HG03095 (cell line): ENCODE results near the gene EFCC1.

Experiments
- ATAC-seq: cut with Tn5 transposase; IDR thresholded peaks from one replicate; pipeline ENCODE4 v1.9.1; 2021; ENCODE audit warnings: moderate library complexity; ENCODE audit not compliant: unreplicated experiment

Gene EFCC1

DNA sequence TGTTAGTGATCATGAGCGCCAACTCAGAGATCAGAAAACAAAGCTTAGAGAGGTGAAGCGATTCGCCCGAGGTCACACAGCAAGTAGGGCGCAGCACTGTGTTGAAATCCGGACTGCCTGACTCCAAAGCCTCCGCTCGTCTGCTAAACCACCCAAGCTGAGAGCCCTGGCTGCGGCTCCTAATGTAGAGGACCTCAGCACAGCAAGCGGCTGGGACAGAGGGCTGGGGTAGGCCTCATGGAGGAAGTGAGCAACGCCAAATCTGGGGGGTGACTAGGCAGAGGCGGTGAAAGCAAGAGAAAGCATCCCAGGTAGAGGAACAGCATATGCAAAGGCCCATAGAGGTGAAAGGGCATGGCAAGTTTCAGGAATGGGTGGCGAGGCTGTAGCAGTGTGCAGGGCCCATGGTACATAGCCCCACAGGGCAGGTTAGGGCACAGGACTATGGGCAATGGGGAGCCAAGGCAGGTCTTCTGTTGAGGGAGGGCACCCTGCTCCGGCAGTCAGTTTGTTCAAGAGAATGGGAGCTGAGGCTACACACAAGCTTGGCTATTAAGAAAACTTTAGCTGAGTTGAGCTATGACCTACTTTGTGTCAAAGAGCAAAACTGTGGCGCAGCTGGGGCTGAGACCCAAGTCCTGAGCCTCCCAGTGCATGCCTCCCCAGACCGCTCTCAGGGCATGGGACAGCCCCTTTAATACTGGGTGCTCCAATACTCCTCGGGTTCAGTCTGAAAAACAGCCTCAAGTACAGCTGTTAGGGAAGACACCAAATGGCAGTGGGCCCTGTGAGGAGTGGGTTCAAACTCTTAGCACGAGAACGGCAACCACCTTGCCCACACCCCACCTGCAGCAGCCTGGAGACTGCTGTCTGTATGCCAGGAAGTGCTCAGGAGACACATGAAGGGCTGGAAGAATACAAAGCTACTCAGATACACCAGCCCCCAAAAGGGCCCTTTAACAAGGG is 6.2 kb upstream of the EFCC1 start:
- ATAC-seq = no peak

- no peak for ATAC-seq
Measured at GRCh38 chr3:128995737-128996136, 5.4 kb upstream of the EFCC1 start.

- ATAC-seq = no peak
Measured at GRCh38 chr3:128996200-128996599, 4.9 kb upstream of the EFCC1 start.

- ATAC-seq = no peak
Measured at GRCh38 chr3:128996726-128997125, 4.4 kb upstream of the EFCC1 start.

DNA sequence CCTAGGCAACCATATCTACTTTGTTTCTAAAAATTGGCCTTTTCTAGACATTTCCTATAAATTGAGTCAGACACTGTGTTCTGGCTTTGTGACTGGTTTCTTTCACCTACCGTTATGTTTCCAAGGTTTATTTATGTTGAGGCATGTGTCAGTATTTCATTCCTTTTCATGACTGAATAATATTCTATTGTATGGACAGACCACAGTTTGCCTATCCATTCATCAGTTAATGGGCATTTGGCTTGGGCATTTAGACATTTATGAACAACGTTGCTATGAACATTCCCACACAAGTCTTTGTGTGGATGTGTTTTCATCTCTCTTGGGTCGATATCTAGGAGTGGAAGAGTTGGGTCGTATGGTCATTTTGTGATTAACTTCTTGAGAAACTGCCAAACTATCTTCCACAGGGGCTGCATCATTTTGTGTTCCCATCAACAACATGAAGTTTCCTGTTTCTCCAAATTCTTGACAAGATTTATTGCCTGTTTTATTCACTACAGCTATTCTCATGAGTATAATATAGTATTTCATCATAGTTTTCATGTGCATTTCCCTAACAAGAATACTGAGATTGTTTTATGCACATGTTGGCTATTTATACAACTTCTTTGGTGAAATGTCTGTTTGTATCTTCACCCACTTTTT is 3.5 kb upstream of the EFCC1 start:
- no peak for ATAC-seq

GRCh38 chr3:128998561-128998960 is 2.5 kb upstream of the EFCC1 start:
- no peak for ATAC-seq

DNA sequence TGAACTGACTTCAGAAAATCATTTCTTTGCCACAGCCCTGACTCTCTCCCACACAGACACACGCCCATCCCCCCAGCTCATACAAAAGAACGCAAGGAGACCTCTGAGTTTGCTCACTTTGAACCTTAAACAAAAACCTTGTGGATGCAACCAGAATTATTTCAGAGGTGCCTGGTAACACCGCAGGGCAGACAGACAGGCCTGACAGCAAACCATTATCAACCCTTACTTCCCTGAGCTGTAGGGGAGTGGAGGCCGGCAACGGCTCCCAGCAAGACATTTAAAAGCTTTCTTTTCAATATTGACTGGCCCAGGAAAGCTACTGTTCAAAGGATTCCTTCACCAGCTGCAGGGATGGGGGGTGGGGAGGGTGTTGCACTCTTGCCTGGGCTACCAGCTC is 2.0 kb upstream of the EFCC1 start:
- ATAC-seq = no peak

- no peak for ATAC-seq
Measured at GRCh38 chr3:129000742-129001100, 383 bp upstream of the EFCC1 start.

DNA sequence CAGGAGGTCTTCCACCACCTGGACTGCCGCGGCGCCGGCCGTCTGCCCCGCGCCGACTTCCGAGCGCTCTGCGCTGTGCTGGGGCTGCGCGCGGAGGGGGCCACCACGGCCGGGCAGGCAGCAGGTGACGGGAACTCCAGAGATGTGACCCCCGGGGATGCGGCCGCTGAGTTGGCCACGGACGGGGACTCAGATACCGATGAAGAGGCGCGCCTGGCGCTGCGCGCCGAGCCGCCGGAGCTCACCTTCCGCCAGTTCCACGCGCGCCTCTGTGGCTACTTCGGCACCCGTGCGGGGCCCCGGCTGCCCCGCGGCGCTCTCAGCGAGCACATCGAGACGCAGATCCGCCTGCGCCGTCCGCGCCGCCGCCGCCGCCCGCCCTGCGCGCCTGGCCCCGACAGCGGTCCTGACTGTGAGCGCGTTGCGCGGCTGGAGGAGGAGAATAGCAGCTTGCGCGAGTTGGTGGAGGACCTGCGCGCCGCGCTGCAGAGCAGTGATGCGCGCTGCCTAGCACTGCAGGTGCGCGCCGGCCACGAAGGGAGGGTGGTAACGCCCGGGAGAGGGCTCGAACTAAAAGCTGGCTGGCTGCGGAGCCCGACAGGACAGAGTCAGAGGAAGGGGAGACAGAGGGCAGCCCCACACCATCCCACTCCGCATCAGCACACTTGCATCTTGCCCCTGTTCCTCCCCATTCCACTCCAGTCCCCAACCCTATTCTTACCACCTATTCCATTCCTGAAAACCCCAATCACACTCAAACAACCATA is 885 bp downstream of the EFCC1 start:
- ATAC-seq = no peak

DNA sequence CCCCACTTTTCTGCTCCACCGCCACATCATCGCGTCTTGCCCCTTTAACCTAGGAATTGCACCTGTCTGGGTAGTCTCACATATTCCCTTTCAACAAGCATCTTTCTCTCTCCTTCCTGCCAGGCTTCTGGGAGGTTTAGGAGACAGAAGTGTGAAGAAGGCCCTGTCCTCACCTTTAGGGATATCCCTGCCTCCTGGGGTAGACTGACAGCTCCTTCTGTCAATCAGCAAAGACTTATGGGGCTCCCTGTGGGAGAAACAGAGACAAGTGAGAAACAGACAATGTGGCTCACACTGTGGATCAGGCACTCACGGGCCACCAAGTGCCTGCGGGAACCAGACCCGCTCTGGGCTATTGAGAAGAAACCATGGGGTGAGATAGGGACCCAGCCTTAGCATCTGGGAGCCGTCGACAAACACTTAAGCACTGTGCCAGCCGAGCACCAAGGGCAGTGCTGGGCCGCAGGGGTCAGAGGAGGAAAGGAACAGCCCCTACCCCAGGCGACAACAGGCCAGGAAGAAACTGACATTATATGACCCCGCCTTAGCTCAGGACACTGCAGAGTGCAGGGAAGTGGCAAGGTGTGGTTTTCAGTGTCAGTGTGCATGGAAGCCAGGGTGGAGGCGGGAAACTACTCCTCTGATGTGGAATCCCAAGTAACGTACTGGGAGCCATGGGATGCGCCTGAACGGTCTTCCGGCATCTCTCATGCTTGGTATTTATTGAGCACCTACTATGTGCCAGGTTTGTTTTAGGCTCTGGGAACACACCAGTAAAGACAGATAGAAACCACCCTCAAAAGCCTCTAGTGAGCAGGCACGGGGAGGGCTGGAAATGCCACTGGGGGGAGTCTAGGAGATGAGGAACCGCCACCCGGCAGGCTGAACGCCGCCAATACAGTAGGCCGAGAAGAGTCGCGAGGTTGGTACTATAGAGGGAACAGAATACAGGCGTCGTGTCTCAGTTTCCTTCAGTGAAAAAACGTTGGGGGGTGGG is 1.8 kb downstream of the EFCC1 start:
- ATAC-seq = no peak

DNA sequence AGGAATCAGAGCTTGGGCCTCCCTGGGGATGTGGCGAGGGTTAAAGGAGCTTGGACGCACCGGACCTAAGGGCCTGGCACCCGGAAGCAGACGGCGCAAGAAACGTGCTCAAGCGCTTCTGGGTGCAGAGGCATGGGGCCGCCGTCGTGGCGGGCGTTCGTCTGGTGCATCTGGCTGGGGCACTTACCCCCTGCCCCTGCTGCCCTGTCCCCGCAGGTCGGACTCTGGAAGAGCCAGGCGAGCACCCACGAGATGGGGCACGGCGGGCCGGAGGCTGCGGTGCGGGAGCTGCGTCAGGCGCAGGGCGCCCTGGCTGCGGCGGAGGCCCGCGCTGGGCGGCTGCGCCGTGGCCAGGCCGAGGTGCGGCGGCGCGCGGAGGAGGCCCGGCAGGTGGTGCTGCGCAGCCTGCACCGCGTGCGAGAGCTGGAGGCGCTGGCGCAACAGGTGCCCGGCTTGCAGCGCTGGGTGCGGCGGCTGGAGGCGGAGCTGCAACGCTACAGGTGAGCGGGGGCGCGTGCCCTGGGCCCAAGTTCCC is 2.5 kb downstream of the EFCC1 start:
- ATAC-seq = no peak

DNA sequence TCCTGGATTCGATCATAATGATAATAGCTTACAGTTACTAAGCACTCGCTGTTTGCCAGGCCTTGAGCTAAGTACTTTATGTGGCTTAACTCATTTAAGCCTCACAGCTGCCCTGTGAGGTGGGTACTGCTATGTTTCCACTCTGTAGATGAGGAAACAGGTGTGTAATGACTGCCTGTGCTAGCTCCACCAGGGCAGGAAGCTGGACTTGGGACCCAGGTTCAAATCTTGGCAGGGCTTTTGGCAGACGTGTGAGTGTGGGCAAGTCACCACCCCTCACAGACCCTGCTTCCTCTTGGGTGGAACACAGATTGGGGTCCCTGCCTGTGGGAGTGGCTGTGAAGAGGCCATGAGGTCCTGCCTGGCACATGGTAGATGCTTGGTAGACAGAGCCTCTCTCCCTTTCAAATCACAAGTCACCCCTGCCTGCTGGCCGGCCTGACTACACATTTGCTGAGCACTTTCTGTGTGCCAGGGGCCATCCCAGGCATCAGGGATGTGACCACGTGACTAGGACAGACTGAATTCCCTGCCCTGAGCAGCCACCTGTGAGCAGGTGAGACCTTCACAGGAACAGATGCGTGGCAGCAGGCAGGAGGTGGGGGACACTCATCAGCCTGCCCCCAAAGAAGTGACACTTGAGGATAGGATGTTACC is 3.7 kb downstream of the EFCC1 start:
- ATAC-seq = no peak

GRCh38 chr3:129005526-129006303 is 4.6 kb downstream of the EFCC1 start:
- no peak for ATAC-seq

DNA sequence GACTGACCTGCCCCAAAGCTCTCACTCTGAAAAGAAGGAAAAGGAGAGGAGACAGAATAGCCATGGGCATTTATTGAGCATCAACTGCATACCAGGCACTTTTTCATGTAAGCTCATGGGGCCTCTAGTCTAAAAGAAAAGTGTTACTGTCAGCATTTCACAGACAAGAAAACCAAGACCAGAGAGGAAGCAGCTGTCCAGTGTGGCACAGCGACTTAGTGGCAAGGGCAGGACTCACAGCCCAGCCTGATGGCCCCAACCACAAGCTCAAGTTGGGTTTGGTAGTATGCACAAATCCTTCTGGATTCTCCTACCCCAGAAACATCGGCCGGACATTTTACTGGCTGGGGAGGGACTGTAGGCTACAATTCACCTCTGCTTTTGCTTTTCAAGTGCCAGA is 5.8 kb downstream of the EFCC1 start:
- no peak for ATAC-seq

- ATAC-seq = no peak
Measured at GRCh38 chr3:129007792-129008191, 6.7 kb downstream of the EFCC1 start.

GRCh38 chr3:129009266-129009665 is 8.2 kb downstream of the EFCC1 start:
- no peak for ATAC-seq

DNA sequence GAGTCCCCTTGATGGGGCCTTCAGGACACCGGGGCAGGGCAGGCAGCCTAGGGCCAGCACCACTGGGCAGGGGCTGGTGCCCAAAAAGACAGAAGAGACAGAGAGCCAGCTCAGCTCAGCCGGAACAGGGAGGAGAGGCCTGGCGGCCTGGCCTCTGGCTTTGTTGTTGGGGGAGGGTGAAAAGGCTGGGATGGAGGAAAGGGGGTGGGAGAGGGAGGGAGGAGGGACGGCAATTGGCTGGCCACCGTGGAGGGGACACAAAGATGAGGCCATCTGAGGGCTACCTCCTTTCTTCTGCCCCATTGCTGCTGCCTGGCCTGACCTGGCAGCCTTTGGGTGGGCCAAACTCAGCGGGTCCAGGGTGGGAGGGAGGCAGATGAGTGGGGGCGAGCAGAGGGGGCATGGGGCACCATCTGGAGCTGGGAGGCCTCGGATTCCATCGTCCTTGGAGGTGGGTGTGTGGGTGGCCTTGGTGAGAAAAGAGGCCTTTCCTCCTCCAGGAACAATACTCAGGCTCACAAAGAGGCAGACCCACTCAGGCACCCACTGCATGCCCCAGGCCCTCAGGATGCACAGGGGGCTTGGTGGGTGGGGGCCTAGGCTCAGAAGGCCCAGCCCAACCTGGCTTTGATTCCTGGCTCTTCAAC is 9.3 kb downstream of the EFCC1 start:
- ATAC-seq = no peak

GRCh38 chr3:129013491-129013891 is 12.4 kb downstream of the EFCC1 start:
- no peak for ATAC-seq
